IMR-90 (cell line): ENCODE data around the gene CAPS2. TPM values are rescaled to one million over a fixed set of nuclear protein-coding genes. Genes with fewer than 3 reads are reported as not detected.

ENCODE experiments used
- ATAC-seq: fragments of 200-7000 bp; cut with Tn5 transposase; 2 replicates; pipeline ENCODE4 v1.9.1; 2020; ENCODE audit warnings: low read depth, mild to moderate bottlenecking, moderate library complexity
- BruUV-seq: library from RNA; stranded (reverse); fragments of 400-500 nt; replicated peaks from 2 replicates; lab custom pipeline; 2021; lab: Mats Ljungman, UMichigan
- CTCF ChIA-PET: fragments of 300-600 bp; formaldehyde crosslinking; extraction: SDS; loops from one replicate; lab custom pipeline; 2021; ENCODE audit warnings: antibody characterized with exemption; lab: Yijun Ruan, JAX
- POLR2A ChIA-PET: fragments of 300-600 bp; sonication (Branson Sonifier 250); formaldehyde crosslinking; loops from one replicate; lab custom pipeline; 2022; ENCODE audit warnings: antibody characterized with exemption; ENCODE audit not compliant: unreplicated experiment; lab: Charles Lee
- DNase-seq: peaks from one replicate; pipeline ENCODE4 v3.0.0; 2013
- H2AFZ ChIP-seq: replicated peaks from 2 replicates; pipeline ENCODE3; 2013; ENCODE audit warnings: low read length, mild to moderate bottlenecking; ENCODE audit not compliant: poor library complexity
- H2AK5ac ChIP-seq: 2 replicates; pipeline ENCODE4 v1.6.1; 2013; ENCODE audit warnings: low read depth, low read length, inconsistent platforms
- H2AK9ac ChIP-seq: replicated peaks from 2 replicates; pipeline ENCODE3; 2013; ENCODE audit warnings: mild to moderate bottlenecking, low read depth, low read length, moderate library complexity; ENCODE audit not compliant: poor library complexity
- H2BK120ac ChIP-seq: 2 replicates; pipeline ENCODE4 v1.6.1; 2013; ENCODE audit warnings: low read depth, low read length, inconsistent platforms
- H2BK15ac ChIP-seq: 3 replicates; pipeline ENCODE4 v1.6.1; 2013; ENCODE audit warnings: low read depth, low read length, inconsistent platforms
- H2BK20ac ChIP-seq: 2 replicates; pipeline ENCODE4 v1.6.1; 2013; ENCODE audit warnings: low read depth, mild to moderate bottlenecking, inconsistent platforms, low read length, moderate library complexity
- H2BK5ac ChIP-seq: 2 replicates; pipeline ENCODE4 v1.6.1; 2013; ENCODE audit warnings: mild to moderate bottlenecking, low read depth, low read length, inconsistent platforms; ENCODE audit not compliant: poor library complexity, severe bottlenecking
- H3K14ac ChIP-seq: replicated peaks from 2 replicates; pipeline ENCODE4 v1.6.1; 2013; ENCODE audit warnings: low read depth, low read length, inconsistent platforms
- H3K18ac ChIP-seq: 2 replicates; pipeline ENCODE4 v1.6.1; 2013; ENCODE audit warnings: low read depth, low read length, control low read depth
- H3K23ac ChIP-seq: 2 replicates; pipeline ENCODE4 v1.6.1; 2013; ENCODE audit warnings: low read depth, low read length, inconsistent platforms
- H3K27ac ChIP-seq: 2 replicates; pipeline ENCODE4 v1.5.1; 2013; ENCODE audit warnings: mild to moderate bottlenecking, control low read depth, low read length; ENCODE audit not compliant: insufficient read depth
- H3K27me3 ChIP-seq: 2 replicates; pipeline ENCODE4 v1.6.1; 2013; ENCODE audit warnings: low read length; ENCODE audit not compliant: control insufficient read depth, insufficient read depth
- H3K36me3 ChIP-seq: 2 replicates; pipeline ENCODE4 v1.6.1; 2013; ENCODE audit warnings: low read length, mixed read lengths; ENCODE audit not compliant: control insufficient read depth, insufficient read depth
- H3K4ac ChIP-seq: 2 replicates; pipeline ENCODE4 v1.6.1; 2013; ENCODE audit warnings: low read depth, low read length, inconsistent platforms
- H3K4me1 ChIP-seq: 2 replicates; pipeline ENCODE4 v1.6.1; 2013; ENCODE audit warnings: low read length, mixed read lengths; ENCODE audit not compliant: control insufficient read depth, insufficient read depth
- H3K4me2 ChIP-seq: 2 replicates; pipeline ENCODE4 v1.6.1; 2013; ENCODE audit warnings: low read depth, mild to moderate bottlenecking, control low read depth, low read length, moderate library complexity
- H3K4me3 ChIP-seq: 2 replicates; pipeline ENCODE4 v1.5.1; 2013; ENCODE audit warnings: low read depth, mild to moderate bottlenecking, control low read depth, low read length, moderate library complexity; ENCODE audit not compliant: insufficient read depth
- H3K56ac ChIP-seq: 2 replicates; pipeline ENCODE4 v1.6.1; 2013; ENCODE audit warnings: low read length, inconsistent platforms; ENCODE audit not compliant: insufficient read depth; ENCODE audit errors: extremely low read depth
- H3K79me1 ChIP-seq, 2 experiments: 2 replicates each; pipeline ENCODE4 v1.6.1; 2013; ENCODE audit warnings: low read length in 2 of 2, inconsistent platforms in 1 of 2, low read depth in 1 of 2
- H3K9ac ChIP-seq: 2 replicates; pipeline ENCODE4 v1.6.1; 2013; ENCODE audit warnings: low read depth, low read length, control low read depth
- H3K9me1 ChIP-seq: 2 replicates; pipeline ENCODE4 v1.6.1; 2013; ENCODE audit warnings: low read length, inconsistent platforms; ENCODE audit not compliant: insufficient read depth
- H3K9me3 ChIP-seq: 2 replicates; pipeline ENCODE4 v1.6.1; 2013; ENCODE audit warnings: low read length; ENCODE audit not compliant: control insufficient read depth, insufficient read depth
- H4K20me1 ChIP-seq: 2 replicates; pipeline ENCODE4 v1.6.1; 2013; ENCODE audit warnings: low read length, inconsistent platforms; ENCODE audit not compliant: insufficient read depth
- H4K5ac ChIP-seq: 2 replicates; pipeline ENCODE4 v1.6.1; 2013; ENCODE audit warnings: mild to moderate bottlenecking, low read depth, low read length, control low read depth
- H4K8ac ChIP-seq, 2 experiments: 2 replicates each; pipeline ENCODE4 v1.6.1; 2013; ENCODE audit warnings: low read depth in 2 of 2, low read length in 2 of 2, control low read depth in 1 of 2, inconsistent platforms in 1 of 2
- H4K91ac ChIP-seq: 2 replicates; pipeline ENCODE4 v1.6.1; 2013; ENCODE audit warnings: low read depth, low read length, inconsistent platforms; ENCODE audit not compliant: insufficient read depth
- RAD21 ChIP-seq: IDR thresholded peaks from 2 replicates; pipeline ENCODE4 v1.6.1; 2012; ENCODE audit warnings: low read length, improper control_type of control experiment
- WGBS, 2 experiments: methylation state at CpG; one replicate each; pipeline versions ENCODE4 v1.1.5 to v1.1.7; 2013; ENCODE audit warnings: missing lambda C conversion rate in 2 of 2; ENCODE audit not compliant: insufficient read length in 1 of 2; ENCODE audit errors: extremely low coverage in 2 of 2; 5-methylcytosine and 5-hydroxymethylcytosine counted together
- dilution Hi-C: fragments of 300-500 bp; cut with HindIII; formaldehyde crosslinking; loops from one replicate; pipeline ENCODE4 v1.14.3; 2018; ENCODE audit warnings: low sequenced_read_pairs; ENCODE audit not compliant: unreplicated experiment
- in situ Hi-C: fragments of 300-500 bp; cut with MboI; formaldehyde crosslinking; loops from 3 replicates; pipeline ENCODE4 v1.14.3; 2019; ENCODE audit warnings: low sequenced_read_pairs, inconsistent platforms, mixed read lengths
- intact Hi-C: fragments of 100-400 bp; cut with micrococcal nuclease; formaldehyde crosslinking; loops from 2 replicates; pipeline ENCODE4 v1.10.0; 2022
- polyA plus RNA-seq, 3 experiments: library from polyadenylated mRNA; depleted of rRNA; stranded (reverse); fragments of >200 nt; gene quantifications; 2 replicates each; pipeline ENCODE4 v1.2.3, GENCODE V29; 2012; ENCODE audit warnings: low replicate concordance in 1 of 3
- total RNA-seq: library from RNA; depleted of rRNA; stranded (reverse); fragments of >200 nt; gene quantifications from 2 replicates; pipeline ENCODE4 v1.2.3, GENCODE V29; 2012

Gene CAPS2
- total and polyA plus RNA-seq, 2 of the 4 experiments (the other 2 are of a cell fraction), result 1.2 to 2.7 TPM

DNA sequence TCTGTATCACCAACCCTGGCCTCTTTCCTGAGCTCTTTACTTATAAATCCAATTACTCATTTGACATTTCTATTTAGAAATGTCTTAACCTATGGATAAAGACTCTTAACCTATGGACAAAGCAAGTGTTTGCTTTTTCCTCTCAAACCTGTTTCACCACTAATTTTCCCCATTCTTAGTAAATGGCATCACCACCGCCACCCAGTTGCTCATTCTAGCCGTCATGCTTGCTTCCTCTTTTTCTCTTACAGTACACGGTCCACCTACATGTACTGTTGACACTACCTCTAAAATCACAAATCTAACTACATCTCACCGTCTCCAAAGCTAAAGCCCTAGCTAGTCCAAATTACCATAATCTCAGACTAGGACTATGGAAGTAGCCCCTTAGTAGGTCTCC, 60.0 kb downstream of the CAPS2 start:
- no peak for TF ChIP-seq RAD21
- Histone ChIP-seq H3K4ac (no peak overlapping the region), H3K14ac (no peak overlapping the region), H2AFZ (no peak overlapping the region), H3K18ac (no peak overlapping the region), H4K91ac (no peak overlapping the region), H3K9ac (no peak overlapping the region), H2BK5ac (no peak overlapping the region), H3K36me3 (no peaks in the 10 kb centered on the region), H4K20me1 (no peaks in the 10 kb centered on the region), H4K5ac (no peak overlapping the region), H4K8ac (no peak overlapping the region), H2BK15ac (no peak overlapping the region), H3K56ac (no peak overlapping the region), H3K79me1 (no peaks in the 10 kb centered on the region), H3K9me3 (no peaks in the 10 kb centered on the region), H3K4me1 (no peaks in the 10 kb centered on the region), H3K27me3 (no peaks in the 10 kb centered on the region; the same call in 1 of the 2 replicates), H2BK20ac (no peak overlapping the region), H3K4me2 (no peak overlapping the region), H3K9me1 (no peaks in the 10 kb centered on the region), H3K4me3 (no peak overlapping the region), H3K23ac (no peak overlapping the region), H3K27ac (no peak overlapping the region), H2BK120ac (no peak overlapping the region), H2AK5ac (no peak overlapping the region), H2AK9ac (no peak overlapping the region)
- ChIA-PET POLR2A (no interaction called here), CTCF (no interaction called here)
- dilution Hi-C loops (no loop called here), intact Hi-C loops (no loop called here), in situ Hi-C loops (no loop called here)
- DNase-seq (no peak), ATAC-seq (no peak)
- no TSS peak for BruUV-seq
- WGBS, 2 experiments, result 76% methylated on average over 2 of the region's 4 CpGs; no CpG with 5 or more reads in 1 of the 2 experiments
